Measurements from ENCODE around the gene LSM4.
"Not testable (repeated sequence)": the region's sequence is repeated elsewhere in the genome, so short reads cannot be mapped to it uniquely, and the experiment has no call there.

The LSM4 gene

DNA sequence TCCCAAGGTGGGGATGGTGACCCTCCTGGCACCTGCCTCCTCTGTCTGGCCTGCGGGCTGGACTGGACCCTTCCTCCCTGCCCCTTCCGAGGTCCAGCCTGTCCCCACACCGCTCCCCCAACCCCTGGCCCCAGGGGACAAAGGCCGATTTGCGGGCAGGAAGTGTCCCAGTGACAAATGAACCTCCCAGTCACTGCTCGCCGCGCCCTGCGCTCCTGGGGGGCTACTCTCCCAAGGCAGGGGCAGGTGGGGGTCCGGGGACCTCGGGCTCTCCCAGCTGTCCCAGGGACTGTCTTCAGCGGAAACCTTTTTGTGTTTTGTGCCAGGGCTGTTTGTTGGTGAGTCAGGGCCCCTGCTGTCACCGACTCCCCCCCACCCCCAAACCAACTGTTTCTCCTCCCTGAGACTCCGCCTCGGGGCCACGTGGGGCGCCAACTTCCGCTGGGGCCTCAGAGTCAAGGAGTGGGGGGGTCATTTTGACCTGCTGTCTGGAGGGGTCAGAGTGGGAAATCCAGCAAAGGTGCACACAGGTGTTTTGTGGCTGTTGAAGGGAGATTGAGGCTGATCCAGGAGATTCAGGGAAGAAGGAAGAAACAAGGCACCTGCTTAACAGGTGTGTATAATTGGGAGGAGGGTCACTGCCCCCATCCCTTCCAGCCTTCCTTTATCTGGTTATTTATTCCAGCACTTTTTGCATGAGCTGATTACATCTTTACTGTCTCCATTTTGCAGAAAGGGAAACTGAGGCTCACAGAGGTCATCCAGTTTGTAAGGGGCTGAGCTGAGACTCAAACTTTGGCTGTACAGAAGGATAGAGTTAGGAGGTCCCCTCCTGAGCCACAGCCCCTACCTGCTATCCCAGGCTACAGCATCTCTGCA is 18.4 kb upstream of the LSM4 start:
- DNase-seq (ENCODE audit: low read depth in 1 of 2, low spot score in 1 of 2) = peak; percentile 24 to 51

GRCh38 chr19:18340190-18340989 is 17.5 kb upstream of the LSM4 start, which contains the start of gene PGPEP1:
Gene PGPEP1, plus strand, starts transcription at chr19:18340598. Its CDS starts 84 bp downstream, at chr19:18340682.
- DNase-seq (ENCODE audit: low read depth in 1 of 2, low spot score in 1 of 2) = peak; percentile 32 to 51

DNA sequence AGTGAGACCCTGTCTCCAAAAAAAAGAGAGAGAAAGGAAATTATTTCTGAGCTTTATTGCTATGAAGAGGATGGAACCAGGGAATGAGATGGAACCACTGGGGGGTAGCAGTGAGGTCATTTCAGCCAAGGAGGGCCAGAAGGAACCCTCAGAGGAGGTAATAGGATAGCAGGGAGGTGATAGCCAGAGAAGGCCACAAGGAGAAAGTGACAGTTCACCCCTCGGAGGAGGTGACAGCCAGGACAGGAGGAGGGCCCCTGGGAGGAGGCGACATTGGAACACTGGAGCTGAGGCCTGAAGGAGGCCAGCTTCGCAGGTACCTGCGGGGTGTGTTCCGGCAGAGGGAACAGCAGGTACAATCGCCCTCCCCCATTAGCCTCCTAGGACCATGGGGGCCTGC is 16.8 kb upstream of the LSM4 start:
- DNase-seq (ENCODE audit: low read depth in 1 of 2, low spot score in 1 of 2) = no peak

DNA sequence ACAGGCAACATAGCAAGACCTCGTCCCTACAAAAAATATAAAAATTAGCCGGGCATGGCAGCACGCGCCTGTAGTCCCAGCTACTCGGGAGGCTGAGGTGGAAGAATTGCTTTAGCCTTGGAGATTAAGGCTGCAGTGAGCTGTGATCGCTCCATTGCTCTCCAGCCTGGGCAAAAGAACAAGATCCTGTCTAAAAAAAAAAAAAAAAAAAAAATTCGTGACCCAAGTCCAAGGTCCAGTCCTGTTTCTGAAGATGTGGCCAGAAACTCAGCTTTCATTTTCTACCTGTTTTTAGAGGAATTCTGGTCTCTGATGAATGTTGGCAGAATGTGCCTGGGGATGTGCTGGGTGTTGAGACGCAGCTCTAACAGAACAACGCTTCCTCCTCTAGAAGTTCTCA is 15.7 kb upstream of the LSM4 start:
- DNase-seq (ENCODE audit: low read depth in 1 of 2, low spot score in 1 of 2) = no peak

DNA sequence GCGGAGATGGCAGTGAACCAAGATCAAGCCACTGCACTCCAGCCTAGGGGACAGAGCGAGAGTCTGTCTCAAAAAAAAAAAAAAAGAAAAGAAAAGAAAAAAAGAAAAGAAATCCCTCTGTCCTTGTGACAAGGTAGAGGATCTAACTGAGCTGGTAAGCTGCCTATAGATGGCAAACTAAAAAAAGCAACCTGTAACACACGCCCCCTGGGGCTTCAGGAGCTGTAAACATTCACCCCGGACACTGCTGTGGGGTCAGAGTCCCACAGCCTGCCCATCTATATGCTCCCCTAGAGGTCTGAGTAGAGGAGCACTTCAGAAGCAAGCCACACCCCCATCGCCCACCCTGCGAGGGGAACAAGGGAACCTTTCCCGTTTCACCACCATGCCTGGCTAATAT is 13.2 kb upstream of the LSM4 start:
- DNase-seq (ENCODE audit: low read depth in 1 of 2, low spot score in 1 of 2) = no peak

- DNase-seq (ENCODE audit: low read depth in 1 of 2, low spot score in 1 of 2) = no peak
These were observed 10.8 kb upstream of the LSM4 start for GRCh38 chr19:18333680-18334079.

GRCh38 chr19:18332917-18333530 is 10.1 kb upstream of the LSM4 start:
- no peak for DNase-seq (ENCODE audit: low read depth in 1 of 2, low spot score in 1 of 2)

DNA sequence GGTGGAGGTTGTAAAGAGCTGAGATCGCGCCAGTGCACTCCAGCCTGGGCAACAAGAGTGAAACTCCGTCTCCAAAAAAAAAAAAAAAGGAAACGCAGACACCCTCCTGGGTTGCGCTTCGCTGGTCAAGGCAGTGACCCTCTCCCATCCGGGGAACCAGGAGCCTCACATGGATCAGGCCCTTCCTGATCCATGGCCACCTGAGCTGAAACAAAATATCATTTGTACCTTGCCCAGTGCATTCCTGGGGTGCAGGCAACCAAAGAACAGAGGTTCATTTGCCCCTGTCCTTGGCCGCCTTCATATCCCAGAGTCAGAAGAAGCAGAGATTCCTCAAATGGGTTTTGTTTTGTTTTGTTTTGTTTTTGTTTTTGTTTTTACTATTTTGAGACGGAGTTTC is 8.0 kb upstream of the LSM4 start:
- no peak for DNase-seq (ENCODE audit: low read depth in 1 of 2, low spot score in 1 of 2)

- no peak for DNase-seq (ENCODE audit: low read depth in 1 of 2, low spot score in 1 of 2)
These were observed 6.1 kb upstream of the LSM4 start for GRCh38 chr19:18329035-18329376.

DNA sequence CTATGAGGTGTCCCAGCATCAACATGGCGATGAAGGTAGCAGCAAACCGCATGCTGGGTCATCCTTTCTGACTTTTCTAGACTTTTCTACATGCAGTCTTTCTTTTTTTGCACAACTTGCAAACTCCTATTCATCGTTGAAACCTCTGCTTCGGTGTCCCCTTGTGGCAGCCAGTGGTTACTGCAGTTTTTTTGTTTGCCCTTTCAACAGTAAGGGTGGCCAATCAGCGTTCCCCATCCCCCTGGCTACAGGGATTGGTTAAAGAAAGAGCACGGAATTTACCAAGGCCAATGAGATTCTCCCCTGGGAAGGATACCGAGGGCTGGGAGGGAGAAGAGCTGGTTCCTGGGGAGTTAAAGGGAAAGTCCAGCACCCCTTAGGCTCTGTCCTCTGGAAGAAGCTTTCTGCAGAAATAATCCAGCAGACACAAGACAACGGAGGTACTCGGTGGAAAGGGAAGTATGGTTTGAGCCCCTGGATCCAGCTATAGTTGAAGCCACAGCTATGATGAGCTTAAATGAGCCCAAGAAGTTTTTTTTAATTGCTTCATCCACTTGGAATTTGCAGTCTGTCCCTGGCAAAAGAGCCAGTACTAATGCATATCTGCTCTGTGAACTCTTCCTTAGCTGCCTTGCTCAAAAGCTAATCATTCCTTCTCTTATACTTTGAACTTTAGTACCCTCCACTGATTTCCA is 5.6 kb upstream of the LSM4 start:
- DNase-seq (ENCODE audit: low read depth in 1 of 2, low spot score in 1 of 2) = peak; percentile 55 to 77

DNA sequence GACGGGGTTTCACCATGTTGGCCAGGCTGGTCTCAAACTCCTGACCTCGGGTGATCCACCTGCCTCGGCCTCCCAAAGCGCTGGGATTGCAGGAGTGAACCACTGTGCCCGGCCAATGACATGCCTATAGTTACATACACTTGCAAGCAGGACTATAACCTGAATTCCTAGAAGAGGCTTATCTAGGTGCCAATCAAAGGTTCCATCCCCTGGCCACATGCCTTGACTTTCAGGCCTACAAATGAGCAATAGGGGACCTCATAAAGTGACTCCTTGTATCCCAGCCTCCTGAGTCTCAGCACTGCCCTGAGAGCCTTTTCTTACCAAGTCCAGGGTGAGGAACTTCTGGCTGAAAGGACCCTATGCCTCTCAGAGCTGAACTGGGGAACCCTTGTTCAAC is 3.9 kb upstream of the LSM4 start:
- no peak for DNase-seq (ENCODE audit: low read depth in 1 of 2, low spot score in 1 of 2)

DNA sequence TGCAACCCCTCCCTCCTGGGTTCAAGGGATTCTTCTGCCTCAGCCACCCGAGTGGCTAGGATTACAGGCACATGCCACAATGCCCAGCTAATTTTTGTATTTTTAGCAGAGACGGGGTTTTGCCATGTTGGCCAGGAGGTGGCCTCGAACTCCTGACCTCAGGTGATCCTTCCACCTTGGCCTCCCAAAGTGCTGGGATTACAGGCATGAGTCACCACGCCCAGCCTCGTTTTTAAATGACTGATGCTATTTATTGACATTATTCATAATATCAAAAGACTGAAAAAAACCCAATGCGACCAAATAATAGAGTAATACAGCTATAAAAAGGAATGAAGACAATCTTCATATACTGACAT is 1.5 kb upstream of the LSM4 start:
- not testable (repeated sequence) for DNase-seq (ENCODE audit: low read depth in 1 of 2, low spot score in 1 of 2)

DNA sequence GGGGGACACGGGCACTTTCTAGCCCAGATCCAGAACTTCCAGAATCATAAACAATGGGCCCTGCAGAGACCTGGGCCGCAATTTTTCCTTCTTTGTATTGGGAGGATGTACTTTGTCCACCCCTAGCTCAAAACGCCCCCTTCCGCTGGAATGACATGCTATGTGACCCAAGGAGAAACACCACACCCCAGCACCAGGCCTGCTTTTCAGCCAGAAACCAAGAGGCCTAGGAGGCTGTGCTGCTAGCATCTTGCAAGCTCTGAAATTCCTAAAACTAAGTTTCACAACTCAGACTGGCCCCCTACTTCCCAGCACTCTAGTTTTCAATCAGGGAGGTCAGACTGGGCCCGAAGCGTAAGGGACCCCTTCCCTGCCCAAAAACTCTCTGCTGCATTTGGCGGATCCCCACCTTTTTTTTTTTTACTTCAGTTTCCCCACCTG is 538 bp downstream of the LSM4 start:
- DNase-seq (ENCODE audit: low read depth in 1 of 2, low spot score in 1 of 2) = no peak

GRCh38 chr19:18321734-18322102 is 1.2 kb downstream of the LSM4 start:
- no peak for DNase-seq (ENCODE audit: low read depth in 1 of 2, low spot score in 1 of 2)

DNA sequence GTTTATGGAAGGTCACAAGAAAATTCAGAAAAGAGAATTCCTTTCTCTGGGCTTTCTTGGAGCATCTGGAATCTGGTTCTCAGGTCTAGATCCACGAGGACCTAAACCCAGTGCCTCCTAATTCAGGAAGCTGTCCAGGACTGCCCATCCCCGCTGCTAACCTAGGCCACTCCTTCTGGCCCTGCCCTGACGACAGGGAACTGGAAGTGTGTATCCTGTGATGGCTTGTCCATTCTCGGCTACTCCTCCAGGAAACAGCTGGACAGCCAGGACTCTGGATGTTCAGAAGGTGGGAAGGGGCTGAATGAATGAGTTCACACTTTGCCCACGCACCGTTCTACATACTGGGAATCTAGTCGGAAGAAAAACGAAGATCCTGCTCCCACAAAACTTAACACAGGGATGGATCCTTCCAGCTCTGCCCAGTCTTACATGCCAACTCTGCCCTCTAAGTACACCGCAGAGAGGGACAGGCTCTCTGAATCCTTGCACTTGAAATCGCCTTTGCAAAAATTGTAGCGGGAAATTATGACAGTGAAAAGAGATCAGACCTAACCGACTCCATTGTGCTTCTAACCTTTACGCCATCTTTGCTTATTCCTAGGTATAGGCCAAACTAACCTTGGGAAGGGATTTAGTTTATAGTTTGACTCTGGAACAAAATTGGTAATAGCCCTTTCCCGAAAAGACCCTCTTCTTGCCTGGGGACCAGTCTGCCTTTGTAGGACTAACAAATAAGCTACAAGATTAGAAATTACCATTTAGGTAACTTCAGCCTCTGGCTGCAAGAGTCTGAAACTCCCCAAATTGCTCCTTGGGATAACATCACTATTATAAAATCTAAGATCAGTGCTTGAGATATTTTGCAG is 1.8 kb downstream of the LSM4 start:
- DNase-seq (ENCODE audit: low read depth in 1 of 2, low spot score in 1 of 2) = no peak

GRCh38 chr19:18319591-18320135 is 3.2 kb downstream of the LSM4 start:
- DNase-seq (ENCODE audit: low read depth in 1 of 2, low spot score in 1 of 2) = no peak

DNA sequence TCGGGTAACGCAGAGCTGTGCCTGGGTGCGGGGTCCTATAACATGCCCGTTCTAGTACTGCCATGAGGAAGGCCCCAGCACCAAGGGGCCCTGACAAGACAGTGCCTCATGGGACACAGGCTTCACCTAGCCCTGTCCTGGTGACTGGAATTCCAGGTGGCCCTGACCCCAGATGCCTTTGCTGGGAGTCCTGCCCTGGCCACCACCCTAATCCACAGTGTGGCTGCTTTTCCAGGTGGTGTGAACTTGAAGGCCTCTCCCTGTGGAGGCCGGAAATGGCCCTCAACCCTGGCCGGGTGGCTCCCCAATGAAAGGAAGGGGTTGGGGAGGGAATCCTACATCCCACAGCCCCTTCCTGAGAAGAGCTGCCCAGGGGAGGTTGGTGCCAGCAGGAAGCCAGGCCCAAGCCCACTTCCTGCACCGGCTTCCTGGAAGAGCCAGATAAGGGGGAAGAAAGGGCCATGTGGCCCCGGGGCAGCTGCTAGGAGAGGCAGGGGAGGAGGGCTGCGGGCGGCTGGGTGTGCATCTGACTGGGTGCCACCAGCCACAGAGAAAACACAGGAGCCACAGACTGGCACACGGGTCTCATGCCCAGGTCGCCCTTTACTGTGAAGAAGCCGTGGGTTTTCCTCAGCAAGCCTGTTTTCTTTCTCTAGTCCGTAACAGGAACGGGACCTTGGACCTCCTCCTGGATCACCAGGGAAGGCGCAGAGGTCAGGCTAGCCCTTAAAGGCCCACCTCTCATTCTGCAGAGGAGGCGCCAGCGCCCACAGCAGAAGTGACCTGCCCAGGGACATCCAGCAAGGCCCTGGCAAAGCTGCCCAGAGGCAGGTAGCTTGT is 4.7 kb downstream of the LSM4 start:
- DNase-seq (ENCODE audit: low read depth in 1 of 2, low spot score in 1 of 2) = no peak

DNA sequence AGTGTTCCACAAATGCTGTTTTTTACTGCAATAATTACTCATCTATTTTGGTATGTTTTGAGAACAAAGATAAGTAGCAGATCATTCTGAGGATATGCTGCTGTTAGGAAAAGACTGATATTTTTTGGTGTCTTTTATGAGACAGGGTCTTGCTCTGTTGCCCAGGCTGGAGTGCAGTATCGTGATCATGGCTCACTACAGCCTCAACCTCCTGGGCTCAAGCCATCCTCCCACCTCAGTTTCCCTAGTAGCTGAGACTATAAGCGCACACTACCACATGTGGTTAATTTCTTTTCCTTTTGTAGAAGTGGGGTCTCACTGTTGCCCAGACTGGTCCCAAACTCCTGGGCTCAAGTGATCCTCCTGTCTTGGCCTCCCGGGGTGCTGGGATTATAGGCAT is 9.5 kb downstream of the LSM4 start:
- no peak for DNase-seq (ENCODE audit: low read depth in 1 of 2, low spot score in 1 of 2)

GRCh38 chr19:18312092-18312534 is 10.8 kb downstream of the LSM4 start:
- no peak for DNase-seq (ENCODE audit: low read depth in 1 of 2, low spot score in 1 of 2)

Measured in stimulated activated CD4-positive, alpha-beta T cell treated with anti-CD3 and anti-CD28 coated beads, Interleukin-15, amount 100 ng/mL, for 1 hour (primary cell).